ENCODE results near the gene ARRDC1.
"Not testable (repeated sequence)": the region's sequence is repeated elsewhere in the genome, so short reads cannot be mapped to it uniquely, and the experiment has no call there.

Gene ARRDC1

GRCh38 chr9:137586854-137587253, 18.6 kb upstream of the ARRDC1 start:
- no peak for DNase-seq (ENCODE audit: low read depth)

- no peak for DNase-seq (ENCODE audit: low read depth)
These were observed 17.2 kb upstream of the ARRDC1 start for GRCh38 chr9:137588311-137588710.

GRCh38 chr9:137588891-137589290, 16.6 kb upstream of the ARRDC1 start:
- no peak for DNase-seq (ENCODE audit: low read depth)

GRCh38 chr9:137589441-137590122, 15.9 kb upstream of the ARRDC1 start:
- no peak for DNase-seq (ENCODE audit: low read depth)

- no peak for DNase-seq (ENCODE audit: low read depth)
These were observed 15.4 kb upstream of the ARRDC1 start for GRCh38 chr9:137590123-137590468.

- peak; percentile 89 for DNase-seq (ENCODE audit: low read depth)
These were observed 14.8 kb upstream of the ARRDC1 start, which contains the start of gene ZMYND19 for GRCh38 chr9:137590469-137591383. Gene ZMYND19, minus strand, starts transcription at chr9:137590512. Its CDS starts 249 bp downstream, at chr9:137590263.

- DNase-seq (ENCODE audit: low read depth), result no peak
These were observed 12.7 kb upstream of the ARRDC1 start for GRCh38 chr9:137592767-137593166.

GRCh38 chr9:137593176-137593575, 12.3 kb upstream of the ARRDC1 start:
- DNase-seq (ENCODE audit: low read depth), result no peak

GRCh38 chr9:137596577-137596976, 8.9 kb upstream of the ARRDC1 start:
- not testable (repeated sequence) for DNase-seq (ENCODE audit: low read depth)

- DNase-seq (ENCODE audit: low read depth), result no peak
These were observed 6.5 kb upstream of the ARRDC1 start for GRCh38 chr9:137598943-137599342.

- no peak for DNase-seq (ENCODE audit: low read depth)
These were observed 2.8 kb upstream of the ARRDC1 start for GRCh38 chr9:137602661-137603060.

- no peak for DNase-seq (ENCODE audit: low read depth)
These were observed 1.6 kb upstream of the ARRDC1 start for GRCh38 chr9:137603879-137604278.

GRCh38 chr9:137604345-137605086, 970 bp upstream of the ARRDC1 start:
- DNase-seq (ENCODE audit: low read depth), result no peak

- DNase-seq (ENCODE audit: low read depth), result no peak
These were observed 627 bp downstream of the ARRDC1 start for GRCh38 chr9:137606005-137606621.

GRCh38 chr9:137606734-137607138, 1.2 kb downstream of the ARRDC1 start:
- DNase-seq (ENCODE audit: low read depth), result no peak

- no peak for DNase-seq (ENCODE audit: low read depth)
These were observed 1.8 kb downstream of the ARRDC1 start for GRCh38 chr9:137607141-137607857.

- DNase-seq (ENCODE audit: low read depth), result no peak
These were observed 5.5 kb downstream of the ARRDC1 start for GRCh38 chr9:137610944-137611343.

- no peak for DNase-seq (ENCODE audit: low read depth)
These were observed 6.4 kb downstream of the ARRDC1 start for GRCh38 chr9:137611623-137612609.

- no peak for DNase-seq (ENCODE audit: low read depth)
These were observed 7.3 kb downstream of the ARRDC1 start for GRCh38 chr9:137612741-137613142.

- DNase-seq (ENCODE audit: low read depth), result no peak
These were observed 7.8 kb downstream of the ARRDC1 start for GRCh38 chr9:137613259-137613658.
